Omental fat pad (tissue), 4 donors: Measurements from ENCODE around the gene NKD1. TPM values are rescaled to one million over a fixed set of nuclear protein-coding genes. Genes with fewer than 3 reads are reported as not detected.

Source experiments
- ATAC-seq: fragments of 150-250 bp; one replicate; pipeline ENCODE4 v1.9.1; 2016; ENCODE audit warnings: mild to moderate bottlenecking, moderate library complexity; ENCODE audit not compliant: low FRiP score
- DNase-seq: peaks from one replicate; pipeline ENCODE4 v3.0.0-alpha.2; 2019; ENCODE audit warnings: low spot score
- total RNA-seq, 4 donors: library from RNA; depleted of rRNA; stranded (reverse); fragments of >200 nt; gene quantifications; one replicate each; pipeline ENCODE4 v1.1.0, GENCODE V29; 2016
- TF ChIP-seq, protein P1 (sequence below), 3 donors: fragments of 450-650 bp; IDR thresholded peaks; one replicate each; pipeline ENCODE4 v1.5.1; 2016 to 2017; ENCODE audit warnings: antibody characterized with exemption in 3 of 3, mild to moderate bottlenecking in 3 of 3, moderate library complexity in 2 of 3

The NKD1 gene
- total RNA-seq, 4 donors from 2014 or later = 2.2 to 11.6 (median 3.1) TPM

DNA sequence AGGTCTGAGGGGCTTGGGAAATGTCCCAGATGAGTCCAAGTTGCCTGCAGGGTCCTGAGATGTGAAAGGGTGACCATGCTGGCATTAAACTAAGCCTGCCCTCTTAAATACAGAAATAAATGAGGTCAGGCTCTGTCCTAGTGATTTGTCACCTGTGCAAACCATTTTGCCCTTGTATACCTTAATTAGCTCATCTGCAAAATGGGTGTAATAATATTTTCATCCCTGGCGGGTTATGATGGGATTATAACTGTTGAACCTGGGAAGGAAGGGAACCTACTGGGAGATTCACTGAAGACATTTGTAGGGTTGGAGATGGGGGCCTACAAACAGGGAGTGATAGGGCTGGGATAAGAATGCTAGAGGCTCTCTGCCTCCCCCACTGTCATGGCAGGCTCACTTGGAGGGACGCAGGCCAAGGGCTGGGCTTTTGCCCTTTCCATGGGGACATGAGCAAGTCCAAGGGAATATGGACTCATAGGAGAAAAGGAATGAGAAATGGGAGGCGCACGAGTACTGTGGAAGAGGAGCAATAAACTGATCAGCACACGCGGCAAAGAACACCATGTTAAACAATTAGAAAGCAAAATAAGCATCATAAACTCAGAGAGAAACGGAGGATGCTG, 4.4 kb downstream of the NKD1 start:
- DNase-seq (no peak), ATAC-seq (no peak)
- TF ChIP-seq, protein P1, sequence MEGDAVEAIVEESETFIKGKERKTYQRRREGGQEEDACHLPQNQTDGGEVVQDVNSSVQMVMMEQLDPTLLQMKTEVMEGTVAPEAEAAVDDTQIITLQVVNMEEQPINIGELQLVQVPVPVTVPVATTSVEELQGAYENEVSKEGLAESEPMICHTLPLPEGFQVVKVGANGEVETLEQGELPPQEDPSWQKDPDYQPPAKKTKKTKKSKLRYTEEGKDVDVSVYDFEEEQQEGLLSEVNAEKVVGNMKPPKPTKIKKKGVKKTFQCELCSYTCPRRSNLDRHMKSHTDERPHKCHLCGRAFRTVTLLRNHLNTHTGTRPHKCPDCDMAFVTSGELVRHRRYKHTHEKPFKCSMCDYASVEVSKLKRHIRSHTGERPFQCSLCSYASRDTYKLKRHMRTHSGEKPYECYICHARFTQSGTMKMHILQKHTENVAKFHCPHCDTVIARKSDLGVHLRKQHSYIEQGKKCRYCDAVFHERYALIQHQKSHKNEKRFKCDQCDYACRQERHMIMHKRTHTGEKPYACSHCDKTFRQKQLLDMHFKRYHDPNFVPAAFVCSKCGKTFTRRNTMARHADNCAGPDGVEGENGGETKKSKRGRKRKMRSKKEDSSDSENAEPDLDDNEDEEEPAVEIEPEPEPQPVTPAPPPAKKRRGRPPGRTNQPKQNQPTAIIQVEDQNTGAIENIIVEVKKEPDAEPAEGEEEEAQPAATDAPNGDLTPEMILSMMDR (IDR thresholded peaks at IDR 0.05) = no peak

DNA sequence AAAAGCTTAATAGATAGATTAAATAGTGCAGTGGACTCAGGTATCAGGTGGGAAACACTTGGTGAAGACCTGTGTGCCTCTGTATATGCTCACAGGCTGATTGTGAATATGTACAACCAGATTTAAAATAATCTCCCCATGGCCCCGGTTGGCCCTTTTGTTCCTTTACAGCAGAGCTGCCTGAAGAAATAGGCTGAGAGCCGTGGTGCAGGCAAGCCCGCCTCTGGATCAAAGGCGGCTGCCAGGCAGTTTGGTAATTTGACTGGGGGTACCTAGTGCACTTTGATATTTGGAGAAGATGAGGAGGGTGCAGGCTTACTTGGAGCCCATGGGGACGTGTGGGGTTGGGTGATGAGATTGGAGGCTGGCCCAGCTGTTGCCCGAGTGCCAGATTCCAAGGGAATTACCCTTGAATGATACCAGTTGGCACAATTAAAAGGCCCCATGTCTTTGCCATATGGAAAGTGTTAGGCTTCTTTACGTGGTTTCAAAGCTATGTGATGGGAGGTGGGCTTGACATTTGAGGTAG, 5.0 kb downstream of the NKD1 start:
- DNase-seq (no peak), ATAC-seq (no peak)
- TF ChIP-seq, protein P1 (IDR thresholded peaks at IDR 0.05) = no peak

DNA sequence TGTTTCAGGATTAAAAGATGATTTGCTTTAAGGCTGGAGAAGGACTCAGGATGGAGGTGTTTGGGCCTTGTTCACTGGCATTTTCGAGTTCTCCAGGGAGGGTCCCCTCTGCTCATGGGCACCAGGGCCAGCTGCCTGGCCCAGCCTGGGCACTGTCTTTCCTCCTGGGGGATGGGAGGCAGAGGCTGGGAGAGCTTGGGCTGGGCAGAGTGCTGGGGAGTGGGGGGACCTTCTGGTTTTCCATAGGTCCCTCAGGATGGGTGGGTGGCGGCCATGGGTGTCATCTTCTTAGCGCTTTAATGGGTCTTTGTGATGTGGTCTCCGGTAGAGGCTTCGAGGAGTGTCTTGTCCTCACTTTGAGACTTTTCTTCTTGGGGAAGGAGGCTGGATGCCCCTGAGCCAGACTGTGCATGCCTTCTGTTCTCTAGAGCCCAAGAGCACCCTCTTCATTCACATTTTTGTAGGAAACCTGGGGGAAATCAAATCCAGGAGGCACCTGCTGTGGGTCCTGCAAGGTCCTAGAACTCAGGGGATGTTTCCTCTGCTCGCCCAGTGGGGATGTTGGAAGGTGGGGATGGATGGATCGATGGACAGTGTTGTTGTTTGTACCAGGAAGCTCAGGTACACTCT, 5.7 kb downstream of the NKD1 start:
- ATAC-seq (no peak), DNase-seq (no peak)
- TF ChIP-seq, protein P1 (IDR thresholded peaks at IDR 0.05) = no peak

DNA sequence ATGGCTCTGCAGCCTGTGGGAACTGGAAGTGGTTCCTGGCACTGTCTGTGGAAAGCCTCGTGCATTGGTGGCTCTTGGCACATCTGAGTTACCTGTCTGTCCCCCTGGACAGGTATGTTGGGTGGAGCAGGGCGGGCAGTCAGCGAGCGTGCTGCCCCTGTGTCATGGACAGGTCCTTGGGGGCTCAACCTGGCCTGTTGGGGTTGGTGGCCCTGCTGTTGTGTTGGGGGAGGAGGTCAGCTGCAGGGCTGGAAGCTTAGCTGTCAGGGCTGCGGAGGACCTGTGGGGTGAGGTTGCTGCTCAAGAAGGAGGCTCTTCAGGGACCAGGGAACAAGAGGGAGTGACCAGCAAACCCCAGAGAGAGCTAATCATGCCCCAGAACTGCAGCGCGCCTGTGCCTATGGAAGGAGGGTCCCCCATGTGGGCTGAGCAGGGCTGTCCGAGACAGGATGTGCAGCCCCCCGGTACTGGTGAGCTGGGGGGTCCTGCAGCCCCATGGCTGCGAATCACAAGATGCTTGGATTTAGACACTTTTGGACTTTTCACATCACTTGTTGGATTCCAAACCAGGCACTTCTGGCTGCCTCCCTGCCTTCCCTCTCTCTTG, 7.2 kb downstream of the NKD1 start:
- no peak for ATAC-seq
- TF ChIP-seq, protein P1 (IDR thresholded peaks at IDR 0.05) = no peak
- DNase-seq = no peak

- ATAC-seq = no peak
- no peak for DNase-seq
Observed at GRCh38 chr16:50555952-50556673, 7.9 kb downstream of the NKD1 start.

DNA sequence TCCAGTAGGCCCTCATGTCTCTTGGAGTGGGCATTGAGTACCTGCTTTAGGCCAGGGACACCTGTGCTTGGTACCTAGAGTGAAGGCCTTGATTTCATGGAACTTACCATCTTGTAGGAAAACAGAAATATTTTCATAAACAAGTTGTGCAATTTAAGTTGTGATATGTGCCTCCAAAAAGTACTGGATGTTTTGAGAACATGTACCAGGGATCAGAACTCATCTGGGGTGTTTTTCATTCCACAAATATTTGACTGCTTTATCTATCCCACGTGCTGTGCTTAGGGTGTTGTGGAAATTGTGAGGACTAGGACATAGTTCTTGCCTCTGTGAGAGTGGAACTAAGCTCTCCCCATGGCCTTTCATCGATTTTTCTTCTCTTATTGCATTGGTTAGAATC, 8.8 kb downstream of the NKD1 start:
- ATAC-seq = no peak
- DNase-seq = no peak
- TF ChIP-seq, protein P1 (IDR thresholded peaks at IDR 0.05) = no peak

More at GRCh38 chr16:50555952-50556673, 7.9 kb downstream of the NKD1 start:
- TF ChIP-seq, protein P1 (IDR thresholded peaks at IDR 0.05) = no peak
